GM06990 (cell line): ENCODE data around the gene MSX2.

ENCODE experiments used
- DNase-seq: peaks from one replicate; pipeline ENCODE4 v3.0.0-alpha.2; 2011; ENCODE audit not compliant: insufficient read length; ENCODE audit errors: extremely low read depth
- H3K27me3 ChIP-seq: replicated peaks from 2 replicates; pipeline ENCODE4 v1.6.0; 2011; ENCODE audit warnings: low read length; ENCODE audit not compliant: control insufficient read depth, insufficient read depth
- H3K36me3 ChIP-seq: 2 replicates; pipeline ENCODE4 v1.5.1; 2011; ENCODE audit warnings: low read length; ENCODE audit not compliant: control insufficient read depth, insufficient read depth
- H3K4me3 ChIP-seq: replicated peaks from 2 replicates; pipeline ENCODE4 v1.5.1; 2011; ENCODE audit warnings: low read depth, mild to moderate bottlenecking, control low read depth, low read length
- TF ChIP-seq, protein P1 (sequence below): IDR thresholded peaks from 2 replicates; pipeline ENCODE4 v1.5.1; 2011; ENCODE audit warnings: low read length, control low read depth, mild to moderate bottlenecking, inconsistent platforms; ENCODE audit not compliant: insufficient read depth, poor library complexity, severe bottlenecking

Gene MSX2

DNA sequence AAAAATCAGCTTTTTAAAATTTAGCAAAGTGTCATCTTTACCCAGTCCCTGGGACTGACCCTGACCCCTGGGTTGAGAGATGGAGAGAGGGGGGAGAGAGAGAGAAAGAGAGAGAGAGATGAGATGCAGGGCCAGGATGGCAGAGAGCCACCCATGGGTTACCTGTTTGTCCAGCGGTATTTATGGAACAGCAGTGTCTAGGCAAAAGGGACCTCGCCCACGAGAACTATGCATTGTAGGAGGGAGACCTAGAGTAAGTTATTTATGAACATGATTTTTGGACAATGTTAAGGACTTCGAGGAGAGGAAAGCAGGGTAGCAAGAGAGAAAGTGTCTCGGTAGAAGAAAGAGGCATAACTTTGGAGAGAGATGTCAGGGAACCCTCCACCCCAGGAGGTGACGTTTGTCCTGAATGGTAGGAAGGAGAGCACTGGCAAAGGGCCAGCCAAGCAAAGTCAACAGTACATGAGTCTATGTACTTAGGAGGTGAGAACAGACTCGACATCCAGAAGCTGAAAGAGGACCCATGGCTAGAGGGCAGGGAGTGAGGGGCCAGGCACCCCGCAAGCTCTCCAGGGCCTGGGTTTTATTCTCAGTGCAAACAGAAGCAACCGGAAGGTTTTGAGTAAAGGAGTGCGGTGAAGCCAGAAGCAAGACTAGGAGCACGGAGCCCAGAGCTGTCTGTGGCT, 30.5 kb upstream of the MSX2 start:
- TF ChIP-seq, protein P1, sequence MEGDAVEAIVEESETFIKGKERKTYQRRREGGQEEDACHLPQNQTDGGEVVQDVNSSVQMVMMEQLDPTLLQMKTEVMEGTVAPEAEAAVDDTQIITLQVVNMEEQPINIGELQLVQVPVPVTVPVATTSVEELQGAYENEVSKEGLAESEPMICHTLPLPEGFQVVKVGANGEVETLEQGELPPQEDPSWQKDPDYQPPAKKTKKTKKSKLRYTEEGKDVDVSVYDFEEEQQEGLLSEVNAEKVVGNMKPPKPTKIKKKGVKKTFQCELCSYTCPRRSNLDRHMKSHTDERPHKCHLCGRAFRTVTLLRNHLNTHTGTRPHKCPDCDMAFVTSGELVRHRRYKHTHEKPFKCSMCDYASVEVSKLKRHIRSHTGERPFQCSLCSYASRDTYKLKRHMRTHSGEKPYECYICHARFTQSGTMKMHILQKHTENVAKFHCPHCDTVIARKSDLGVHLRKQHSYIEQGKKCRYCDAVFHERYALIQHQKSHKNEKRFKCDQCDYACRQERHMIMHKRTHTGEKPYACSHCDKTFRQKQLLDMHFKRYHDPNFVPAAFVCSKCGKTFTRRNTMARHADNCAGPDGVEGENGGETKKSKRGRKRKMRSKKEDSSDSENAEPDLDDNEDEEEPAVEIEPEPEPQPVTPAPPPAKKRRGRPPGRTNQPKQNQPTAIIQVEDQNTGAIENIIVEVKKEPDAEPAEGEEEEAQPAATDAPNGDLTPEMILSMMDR = no peak
- DNase-seq = no peak
- H3K36me3 ChIP-seq = no peaks in the 10 kb centered on the region
- no peak overlapping the region for H3K4me3 ChIP-seq
- H3K27me3 ChIP-seq = peaks cover 1% of the 10 kb centered on the region

DNA sequence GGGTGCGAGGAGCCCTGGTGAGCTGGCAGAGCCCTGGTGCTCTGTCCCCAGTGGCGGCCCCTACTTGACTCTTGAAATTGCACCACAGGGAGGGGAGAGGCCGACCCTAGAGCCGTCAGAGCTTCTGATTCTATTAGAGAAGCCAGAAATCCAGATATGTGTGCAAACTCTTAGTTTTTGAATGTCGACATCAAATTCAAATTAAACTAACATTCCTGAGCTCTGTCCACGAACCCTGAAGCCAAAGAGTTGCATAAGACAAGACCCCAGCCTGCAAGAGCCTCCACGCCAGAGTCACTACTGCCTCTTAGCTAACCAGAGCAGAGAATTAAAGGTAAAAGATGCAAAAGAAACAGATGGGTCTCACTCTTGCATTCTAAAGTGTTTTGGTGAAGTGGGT, 29.8 kb upstream of the MSX2 start:
- H3K4me3 ChIP-seq = no peak overlapping the region
- H3K36me3 ChIP-seq = no peaks in the 10 kb centered on the region
- no peaks in the 10 kb centered on the region; the same call in none of the 2 replicates for H3K27me3 ChIP-seq
- DNase-seq = no peak
- TF ChIP-seq, protein P1 = no peak

DNA sequence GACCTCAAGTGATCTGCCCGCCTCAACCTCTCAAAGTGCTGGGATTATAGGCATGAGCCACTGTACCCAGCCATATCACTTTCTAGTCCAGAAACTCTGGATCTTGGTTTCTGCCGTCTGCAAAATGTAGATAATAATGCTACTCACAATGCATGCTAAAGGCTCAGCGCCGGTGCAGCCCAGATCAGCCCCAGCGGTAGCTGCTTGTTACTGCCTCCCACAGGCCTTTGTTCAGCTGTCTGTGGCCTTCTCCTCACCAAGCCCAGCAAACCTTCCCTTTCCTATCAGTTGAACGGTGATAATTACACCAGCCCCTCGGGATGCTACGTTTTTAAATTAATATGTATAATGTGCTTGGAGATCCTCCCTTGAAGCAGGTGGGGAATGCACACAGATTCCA, 26.2 kb upstream of the MSX2 start:
- no peaks in the 10 kb centered on the region for H3K36me3 ChIP-seq
- no peak overlapping the region for H3K4me3 ChIP-seq
- no peak for DNase-seq
- no peaks in the 10 kb centered on the region; the same call in none of the 2 replicates for H3K27me3 ChIP-seq
- TF ChIP-seq, protein P1 = no peak

DNA sequence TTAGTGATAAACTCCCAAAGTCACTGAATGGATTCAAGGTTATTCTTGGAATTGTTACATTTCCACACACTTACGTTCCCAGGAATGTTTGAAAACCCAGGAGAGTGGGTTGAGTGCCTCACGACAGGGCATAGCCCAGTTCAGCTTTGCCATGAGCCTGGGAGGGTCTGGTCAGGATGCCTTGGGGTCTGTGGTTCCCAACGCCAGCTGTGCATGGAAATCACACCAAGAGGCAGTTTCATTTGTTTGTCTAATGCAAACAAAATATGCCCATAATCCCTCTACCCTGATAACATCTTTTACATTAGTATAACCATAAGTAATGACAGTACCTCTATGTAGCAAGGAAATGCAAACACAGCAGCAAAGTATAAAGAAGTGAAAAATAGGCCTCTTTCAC, 25.3 kb upstream of the MSX2 start:
- TF ChIP-seq, protein P1 = no peak
- Histone ChIP-seq H3K36me3 (no peaks in the 10 kb centered on the region), H3K4me3 (no peak overlapping the region), H3K27me3 (no peaks in the 10 kb centered on the region; the same call in none of the 2 replicates)
- DNase-seq = no peak

DNA sequence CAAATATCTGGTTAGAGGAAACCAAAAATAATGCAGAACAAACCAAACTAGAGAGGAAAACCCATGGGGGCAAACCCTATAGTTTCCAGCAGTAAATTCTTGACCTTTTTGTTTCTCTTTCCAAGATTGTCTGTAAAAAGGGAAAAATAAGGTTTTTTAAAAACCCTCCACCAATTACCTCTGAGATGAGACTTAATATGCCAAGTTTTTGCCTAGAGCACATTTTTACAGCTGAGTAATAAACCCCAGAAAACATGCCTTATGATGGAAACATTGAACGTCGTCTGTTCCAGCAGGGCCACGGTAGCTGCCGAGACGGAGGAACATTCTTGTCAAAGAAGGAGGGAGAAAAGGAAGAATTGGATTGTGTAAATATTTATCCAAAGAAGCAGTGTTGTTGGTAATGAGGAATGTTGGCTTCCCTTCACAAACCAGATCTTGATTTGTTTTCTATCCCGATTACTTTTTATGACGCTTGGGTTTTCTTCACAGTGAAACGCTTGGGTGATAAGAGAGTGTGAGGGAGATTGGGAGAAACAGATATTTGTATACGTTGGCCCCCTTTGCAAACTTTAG, 17.3 kb upstream of the MSX2 start:
- Histone ChIP-seq H3K27me3 (no peaks in the 10 kb centered on the region; the same call in 1 of the 2 replicates), H3K36me3 (no peaks in the 10 kb centered on the region), H3K4me3 (no peak overlapping the region)
- TF ChIP-seq, protein P1 = no peak
- DNase-seq = no peak

DNA sequence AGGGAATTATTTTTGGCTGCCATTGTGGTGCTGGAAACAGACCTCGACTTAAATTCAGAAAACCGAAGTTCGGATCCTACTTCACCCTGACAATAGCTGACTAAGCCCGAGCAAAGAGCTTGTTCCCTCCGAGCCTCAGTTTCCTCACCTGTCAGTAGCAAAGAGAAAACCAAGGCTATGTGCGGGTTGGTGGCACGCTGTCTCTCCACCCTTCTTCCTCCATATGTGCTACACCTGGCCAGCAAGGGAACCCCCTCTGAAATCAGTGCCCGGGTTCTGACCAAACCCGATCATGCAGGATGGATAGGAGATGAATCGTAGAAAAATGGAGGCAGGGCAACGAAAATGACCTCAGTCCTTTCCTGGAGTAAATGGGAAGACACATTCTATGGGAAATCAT, 16.7 kb upstream of the MSX2 start:
- H3K36me3 ChIP-seq = no peaks in the 10 kb centered on the region
- no peaks in the 10 kb centered on the region; the same call in 1 of the 2 replicates for H3K27me3 ChIP-seq
- TF ChIP-seq, protein P1 = no peak
- no peak for DNase-seq
- H3K4me3 ChIP-seq = no peak overlapping the region
